CD14-positive monocyte (primary cell): ENCODE measurements around the gene HECTD1. TPM values are rescaled to one million over a fixed set of nuclear protein-coding genes. Genes with fewer than 3 reads are reported as not detected.

Experiments used
- DNase-seq, 3 donors: peaks; one replicate each; pipeline ENCODE4 v3.0.0-alpha.2; 2011 to 2022
- H2AFZ ChIP-seq: 2 replicates; pipeline ENCODE4 v1.6.0; 2012; ENCODE audit warnings: mild to moderate bottlenecking, low read depth, low read length, inconsistent platforms; ENCODE audit not compliant: insufficient read depth, poor library complexity, severe bottlenecking
- H3K27ac ChIP-seq, 2 donors: 1 replicate in 1 of 2; 2 replicates in 1 of 2; pipeline ENCODE4 v1.5.1; 2012 to 2013; ENCODE audit warnings: low read length in 2 of 2, control low read depth in 1 of 2, inconsistent platforms in 1 of 2, low read depth in 1 of 2, mild to moderate bottlenecking in 1 of 2
- H3K27me3 ChIP-seq, 2 donors: one replicate each; pipeline versions ENCODE4 v1.6.0 to v1.6.1; 2011 to 2013; ENCODE audit warnings: low read length in 2 of 2; ENCODE audit not compliant: control insufficient read depth in 2 of 2, insufficient read depth in 2 of 2
- H3K36me3 ChIP-seq, 2 donors: replicated peaks in 1 of 2; 1 replicate in 1 of 2; 2 replicates in 1 of 2; pipeline versions ENCODE4 v1.5.1 to v1.6.1; 2012 to 2013; ENCODE audit warnings: low read length in 2 of 2, control low read depth in 1 of 2, inconsistent platforms in 1 of 2, mild to moderate bottlenecking in 1 of 2; ENCODE audit not compliant: insufficient read depth in 2 of 2, control insufficient read depth in 1 of 2
- H3K4me1 ChIP-seq, 2 donors: 1 replicate in 1 of 2; 2 replicates in 1 of 2; pipeline versions ENCODE4 v1.5.1 to v1.6.1; 2012 to 2013; ENCODE audit warnings: low read length in 2 of 2, control low read depth in 1 of 2, inconsistent platforms in 1 of 2, mild to moderate bottlenecking in 1 of 2, moderate library complexity in 1 of 2; ENCODE audit not compliant: insufficient read depth in 2 of 2, control insufficient read depth in 1 of 2
- H3K4me2 ChIP-seq: replicated peaks from 2 replicates; pipeline ENCODE3; 2012; ENCODE audit warnings: low read length, moderate library complexity, mild to moderate bottlenecking; ENCODE audit not compliant: poor library complexity, severe bottlenecking; ENCODE audit errors: extremely low read depth
- H3K4me3 ChIP-seq, 3 experiments: fragments of 200-600 bp in 1 of 3; sonication (generic) in 1 of 3; replicated peaks in 1 of 3; 1 replicate in 2 of 3; 2 replicates in 1 of 3; pipeline ENCODE4 v1.5.1; 2011 to 2013; ENCODE audit warnings: low read length in 3 of 3, mild to moderate bottlenecking in 3 of 3, control low read depth in 2 of 3, low read depth in 2 of 3, inconsistent platforms in 1 of 3, moderate library complexity in 1 of 3
- H3K79me2 ChIP-seq: 2 replicates; pipeline ENCODE4 v1.6.0; 2012; ENCODE audit warnings: mild to moderate bottlenecking, control low read depth, inconsistent platforms, low read length, moderate library complexity; ENCODE audit not compliant: insufficient read depth
- H3K9ac ChIP-seq: 2 replicates; pipeline ENCODE4 v1.6.0; 2017; ENCODE audit warnings: low read length, mild to moderate bottlenecking; ENCODE audit not compliant: insufficient read depth, poor library complexity, severe bottlenecking
- H3K9me3 ChIP-seq, 2 donors: replicated peaks in 1 of 2; 1 replicate in 1 of 2; 2 replicates in 1 of 2; pipeline versions ENCODE4 v1.5.1 to v1.6.1; 2012 to 2013; ENCODE audit warnings: low read length in 2 of 2, control low read depth in 1 of 2; ENCODE audit not compliant: control insufficient read depth in 1 of 2, insufficient read depth in 1 of 2
- H4K20me1 ChIP-seq: 2 replicates; pipeline ENCODE4 v1.6.0; 2012; ENCODE audit warnings: mild to moderate bottlenecking, low read length, control low read depth, moderate library complexity; ENCODE audit not compliant: insufficient read depth
- H3K27ac Mint-ChIP-seq, 7 donors: one replicate each; pipeline ENCODE4 v1.8.0; 2020; ENCODE audit warnings: mild to moderate bottlenecking in 7 of 7, mixed read lengths in 7 of 7, moderate library complexity in 6 of 7, inconsistent platforms in 2 of 7
- H3K27me3 Mint-ChIP-seq, 3 donors: one replicate each; pipeline ENCODE4 v1.8.0; 2021 to 2022; ENCODE audit warnings: low read depth in 3 of 3, mild to moderate bottlenecking in 3 of 3, mixed read lengths in 3 of 3, moderate library complexity in 3 of 3, inconsistent platforms in 1 of 3
- H3K36me3 Mint-ChIP-seq, 2 donors: one replicate each; pipeline ENCODE4 v1.8.0; 2020; ENCODE audit warnings: mixed read lengths in 2 of 2, inconsistent platforms in 1 of 2, mild to moderate bottlenecking in 1 of 2
- H3K4me1 Mint-ChIP-seq: one replicate; pipeline ENCODE4 v1.8.0; 2020; ENCODE audit warnings: mild to moderate bottlenecking, mixed read lengths
- H3K4me3 Mint-ChIP-seq, 2 donors: one replicate each; pipeline ENCODE4 v1.8.0; 2020; ENCODE audit warnings: mild to moderate bottlenecking in 2 of 2, mixed read lengths in 2 of 2, moderate library complexity in 1 of 2
- H3K9me3 Mint-ChIP-seq, 7 donors: one replicate each; pipeline ENCODE4 v1.8.0; 2020 to 2022; ENCODE audit warnings: mixed read lengths in 7 of 7, mild to moderate bottlenecking in 6 of 7, moderate library complexity in 6 of 7, inconsistent platforms in 2 of 7
- WGBS: methylation state at CpG from one replicate; pipeline ENCODE4 v1.1.5; 2013; ENCODE audit warnings: missing lambda C conversion rate; ENCODE audit not compliant: insufficient coverage; 5-methylcytosine and 5-hydroxymethylcytosine counted together
- intact Hi-C, 2 donors: fragments of 100-400 bp; cut with micrococcal nuclease; formaldehyde crosslinking; loops; one replicate each; pipeline versions ENCODE4 v1.15.0 to v1.15.1; 2023
- polyA plus RNA-seq, 3 donors: library from polyadenylated mRNA; depleted of rRNA in 1 of 3; unstranded in 2 of 3; stranded (reverse) in 1 of 3; fragments of 300-500 nt in 2 of 3; fragments of >200 nt in 1 of 3; fragmentation: Illumina TruSeq in 2 of 3; gene quantifications; 1 replicate in 2 of 3; 2 replicates in 1 of 3; pipeline ENCODE4 v1.2.3, GENCODE V29; 2012 to 2021
- TF ChIP-seq, protein P1 (sequence below): fragments of 200-600 bp; IDR thresholded peaks from one replicate; pipeline ENCODE4 v1.8.0; 2022; ENCODE audit warnings: antibody characterized with exemption, mild to moderate bottlenecking

Gene HECTD1
- polyA plus RNA-seq, 3 donors, result 12.7 to 55.9 (median 21.5) TPM

DNA sequence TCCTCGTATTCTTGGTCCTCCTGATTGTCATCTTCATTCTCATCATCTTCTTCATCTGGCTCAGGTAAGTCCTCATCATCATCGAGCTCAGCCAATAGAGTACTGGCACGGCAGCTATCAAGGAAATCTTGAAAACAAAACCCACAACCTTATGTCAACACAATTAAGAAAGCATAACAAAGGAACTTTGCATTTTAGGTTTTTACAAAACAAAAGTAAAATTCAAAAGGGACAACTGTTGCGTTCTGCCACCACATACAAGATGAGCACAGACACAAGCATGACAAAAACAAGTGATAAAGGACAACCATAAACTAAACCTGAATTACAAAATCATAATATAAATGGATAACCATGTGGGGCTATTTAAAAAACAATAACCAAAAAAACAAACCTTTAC, 84.7 kb downstream of the HECTD1 start:
- intact Hi-C loops, result no loop called here
- no peaks in the 10 kb centered on the region for H3K9me3 Mint-ChIP-seq
- H3K4me2 ChIP-seq, result no peak overlapping the region
- no peak for DNase-seq
- H3K79me2 ChIP-seq, result no peaks in the 10 kb centered on the region
- H3K4me3 ChIP-seq, result no peak overlapping the region
- peaks cover 0 to 1% (median 0%) of the 10 kb centered on the region in 3 donors for H3K27me3 Mint-ChIP-seq
- no peak overlapping the region for H3K27ac Mint-ChIP-seq
- H3K4me1 Mint-ChIP-seq, result no peaks in the 10 kb centered on the region
- no peaks in the 10 kb centered on the region for H3K27me3 ChIP-seq
- no peak overlapping the region for H3K4me3 Mint-ChIP-seq
- no peaks in the 10 kb centered on the region for H3K9me3 ChIP-seq
- H2AFZ ChIP-seq, result no peak overlapping the region
- no peak overlapping the region for H3K27ac ChIP-seq
- peaks cover 6% of the 10 kb centered on the region for H4K20me1 ChIP-seq
- peaks cover 68 to 85% of the 10 kb centered on the region in 2 donors for H3K36me3 Mint-ChIP-seq
- H3K4me1 ChIP-seq, result no peaks in the 10 kb centered on the region
- 83% methylated on average over 3 of the region's 4 CpGs for WGBS
- peaks cover 88 to 98% of the 10 kb centered on the region in 2 donors for H3K36me3 ChIP-seq
- TF ChIP-seq, protein P1, sequence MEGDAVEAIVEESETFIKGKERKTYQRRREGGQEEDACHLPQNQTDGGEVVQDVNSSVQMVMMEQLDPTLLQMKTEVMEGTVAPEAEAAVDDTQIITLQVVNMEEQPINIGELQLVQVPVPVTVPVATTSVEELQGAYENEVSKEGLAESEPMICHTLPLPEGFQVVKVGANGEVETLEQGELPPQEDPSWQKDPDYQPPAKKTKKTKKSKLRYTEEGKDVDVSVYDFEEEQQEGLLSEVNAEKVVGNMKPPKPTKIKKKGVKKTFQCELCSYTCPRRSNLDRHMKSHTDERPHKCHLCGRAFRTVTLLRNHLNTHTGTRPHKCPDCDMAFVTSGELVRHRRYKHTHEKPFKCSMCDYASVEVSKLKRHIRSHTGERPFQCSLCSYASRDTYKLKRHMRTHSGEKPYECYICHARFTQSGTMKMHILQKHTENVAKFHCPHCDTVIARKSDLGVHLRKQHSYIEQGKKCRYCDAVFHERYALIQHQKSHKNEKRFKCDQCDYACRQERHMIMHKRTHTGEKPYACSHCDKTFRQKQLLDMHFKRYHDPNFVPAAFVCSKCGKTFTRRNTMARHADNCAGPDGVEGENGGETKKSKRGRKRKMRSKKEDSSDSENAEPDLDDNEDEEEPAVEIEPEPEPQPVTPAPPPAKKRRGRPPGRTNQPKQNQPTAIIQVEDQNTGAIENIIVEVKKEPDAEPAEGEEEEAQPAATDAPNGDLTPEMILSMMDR, result no peak
- no peak overlapping the region for H3K9ac ChIP-seq

- Histone ChIP-seq H3K4me1 (no peaks in the 10 kb centered on the region), H3K9ac (no peak overlapping the region), H3K27me3 (no peaks in the 10 kb centered on the region), H3K36me3 (peaks cover 88 to 98% of the 10 kb centered on the region in 2 donors), H3K9me3 (no peaks in the 10 kb centered on the region), H3K4me3 (no peak overlapping the region), H3K4me2 (no peak overlapping the region), H4K20me1 (peaks cover 6% of the 10 kb centered on the region), H3K27ac (no peak overlapping the region), H2AFZ (no peak overlapping the region), H3K79me2 (no peaks in the 10 kb centered on the region)
- peaks cover 0 to 1% (median 0%) of the 10 kb centered on the region in 3 donors for H3K27me3 Mint-ChIP-seq
- 52% methylated on average over 4 of the region's 8 CpGs for WGBS
- TF ChIP-seq, protein P1, result no peak
- H3K4me1 Mint-ChIP-seq, result no peaks in the 10 kb centered on the region
- no peaks in the 10 kb centered on the region for H3K9me3 Mint-ChIP-seq
- peaks cover 68 to 85% of the 10 kb centered on the region in 2 donors for H3K36me3 Mint-ChIP-seq
- intact Hi-C loops, result no loop called here
- no peak overlapping the region for H3K4me3 Mint-ChIP-seq
- no peak for DNase-seq
- peak overlapping the region in 1 of 7 donors; percentile 12 for H3K27ac Mint-ChIP-seq
Measured at GRCh38 chr14:31122098-31122611, 85.4 kb downstream of the HECTD1 start.
